Activated CD8-positive, alpha-beta memory T cell treated with anti-CD3 and anti-CD28 coated beads, Interleukin-2, amount 50 U/mL, for 1 hour (primary cell): Measurements from ENCODE around the gene PCNP.
A peak's percentile ranks its signal among the peaks of the same experiment; 100 is the strongest.
"Not testable (repeated sequence)": the region's sequence is repeated elsewhere in the genome, so short reads cannot be mapped to it uniquely, and the experiment has no call there.

Experiments used
- DNase-seq: peaks from one replicate; pipeline ENCODE4 v3.0.0-alpha.2; 2020; ENCODE audit errors: extremely low read depth

The PCNP gene

DNA sequence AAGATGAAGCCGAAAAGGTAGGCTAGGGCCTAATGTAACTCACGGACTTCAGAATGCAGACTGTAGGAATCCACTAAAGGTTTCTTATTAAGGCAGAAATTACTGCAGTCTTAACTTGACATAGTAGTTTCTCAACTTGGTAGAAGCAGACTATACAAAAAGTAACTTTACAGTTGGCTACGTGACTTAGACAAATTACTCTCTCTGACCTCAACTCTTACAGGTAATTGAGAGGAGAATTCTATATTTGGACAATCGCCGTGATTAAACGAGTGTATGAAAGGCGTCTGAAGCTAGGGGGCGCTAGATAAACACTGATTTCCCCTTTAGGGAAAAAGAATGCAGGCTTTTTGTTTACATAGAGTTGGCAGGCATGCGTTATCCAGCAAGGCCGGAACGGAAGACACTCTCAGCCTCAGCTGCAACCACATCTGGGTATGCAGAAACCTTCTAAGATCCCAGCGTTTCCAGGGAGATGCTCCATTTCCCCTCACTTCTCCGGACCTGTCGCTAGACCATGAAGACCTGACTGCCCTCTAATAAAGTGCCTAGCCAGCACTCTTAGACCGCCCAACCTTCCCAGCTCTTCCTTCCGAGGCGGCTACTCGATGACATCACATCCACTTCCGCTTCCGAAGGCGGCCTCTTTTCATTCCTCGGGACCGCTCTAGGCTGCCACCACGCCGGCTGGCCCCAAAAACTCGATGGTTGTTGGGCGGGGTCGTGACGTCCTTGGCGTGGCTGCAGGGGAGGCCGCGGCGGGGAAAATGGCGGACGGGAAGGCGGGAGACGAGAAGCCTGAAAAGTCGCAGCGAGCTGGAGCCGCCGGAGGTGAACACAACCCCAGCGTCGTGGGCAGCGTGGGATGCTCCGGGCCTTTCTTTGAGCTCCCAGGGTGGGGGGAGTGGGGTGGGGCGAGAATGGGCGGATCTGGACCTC lies at the start of gene PCNP:
Gene PCNP, plus strand, starts transcription at position 732 of the 939 bp plus-strand sequence. Its CDS starts 36 bp downstream, at position 768.
- DNase-seq = peak; percentile 97

- no peak for DNase-seq
These were observed 46.5 kb upstream of the PCNP start for GRCh38 chr3:101527441-101527840.

DNA sequence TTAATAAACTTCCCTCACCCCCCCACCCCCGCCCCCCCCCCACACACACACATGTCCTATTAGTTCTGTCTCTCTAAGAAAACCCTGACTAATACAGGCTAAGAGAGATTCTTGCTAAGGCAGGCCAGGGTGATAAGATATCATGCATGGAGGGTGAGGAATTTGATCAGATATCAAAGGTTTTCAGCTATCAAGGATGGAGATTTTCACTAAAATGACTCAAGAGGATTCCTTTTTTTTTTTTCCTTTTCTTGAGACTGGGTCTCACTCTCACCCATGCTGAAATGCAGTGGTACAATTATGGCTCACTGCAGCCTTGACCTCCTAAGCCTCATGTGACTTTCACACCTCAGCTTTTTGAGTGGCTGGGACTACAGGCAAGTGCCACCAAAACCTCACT lies 46.1 kb upstream of the PCNP start:
- no peak for DNase-seq

DNA sequence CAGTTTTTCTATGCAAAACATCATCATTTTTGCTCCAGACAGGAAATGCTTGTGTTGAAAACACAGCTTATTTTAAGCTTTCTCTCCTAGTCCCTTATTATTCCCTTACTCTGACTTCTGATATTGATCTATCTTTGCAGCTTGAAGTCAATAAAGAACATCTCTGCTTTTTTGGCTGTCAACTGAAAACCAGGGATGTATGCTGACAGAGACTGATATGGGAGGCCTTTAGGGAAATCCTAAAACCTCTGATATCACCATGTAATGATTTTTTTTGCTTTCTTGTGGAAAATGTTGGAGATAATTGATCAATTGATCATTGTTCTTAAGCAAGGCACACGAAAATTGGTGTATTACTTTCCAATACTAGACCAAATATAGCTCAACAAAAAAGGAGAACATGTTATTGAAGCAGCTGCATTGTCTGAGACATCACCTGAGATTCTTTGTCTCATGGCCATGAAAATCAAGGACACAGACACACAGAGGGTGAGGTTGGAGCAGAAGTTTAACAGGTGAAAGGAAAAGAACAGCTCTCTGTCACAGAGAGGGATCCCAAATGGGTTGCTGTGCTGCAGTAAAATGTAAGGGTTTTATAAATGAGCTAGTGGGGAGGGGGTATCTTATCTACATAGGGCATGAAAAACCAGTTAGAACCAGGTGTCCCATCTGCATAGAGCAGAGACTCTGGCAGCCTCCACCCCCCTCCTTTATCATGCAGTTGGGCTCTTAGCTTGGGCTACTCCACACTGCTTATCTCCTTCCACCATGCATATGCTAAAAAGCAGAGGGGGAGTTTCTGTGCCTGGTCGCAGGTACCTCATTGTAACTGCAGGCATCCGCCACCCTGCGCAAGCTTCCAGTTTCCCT lies 43.9 kb upstream of the PCNP start:
- DNase-seq = no peak

GRCh38 chr3:101530686-101531047 lies 43.3 kb upstream of the PCNP start:
- no peak for DNase-seq

DNA sequence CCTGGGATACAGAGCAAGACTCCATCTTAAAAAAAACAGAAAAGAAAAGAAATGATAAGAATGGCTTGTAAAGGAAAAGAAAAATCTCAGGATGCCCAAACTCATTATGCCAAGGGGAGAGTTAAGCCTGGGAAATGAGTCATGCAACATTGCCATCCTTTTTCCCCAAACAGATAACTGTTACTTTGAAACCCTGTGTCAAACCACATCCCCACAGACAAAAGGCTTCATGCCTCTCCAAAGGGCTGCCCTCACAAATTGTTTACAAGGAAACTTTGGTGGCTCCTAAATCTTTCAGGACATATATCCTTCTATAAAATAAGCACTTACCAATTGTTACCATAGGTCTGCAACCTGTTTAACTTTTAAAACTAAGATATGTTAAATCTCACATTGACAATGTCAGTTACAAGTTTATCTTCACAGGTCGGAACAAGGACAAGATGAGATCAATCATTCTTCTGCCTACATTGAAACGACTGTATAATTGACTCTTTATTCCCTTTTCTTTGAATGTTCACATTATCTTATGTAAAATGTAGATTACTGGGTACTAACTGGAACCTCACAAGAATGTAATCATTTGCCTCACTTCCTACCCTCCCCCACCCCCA lies 42.4 kb upstream of the PCNP start:
- DNase-seq = no peak

GRCh38 chr3:101532783-101533602 lies 41.0 kb upstream of the PCNP start:
- DNase-seq = no peak

DNA sequence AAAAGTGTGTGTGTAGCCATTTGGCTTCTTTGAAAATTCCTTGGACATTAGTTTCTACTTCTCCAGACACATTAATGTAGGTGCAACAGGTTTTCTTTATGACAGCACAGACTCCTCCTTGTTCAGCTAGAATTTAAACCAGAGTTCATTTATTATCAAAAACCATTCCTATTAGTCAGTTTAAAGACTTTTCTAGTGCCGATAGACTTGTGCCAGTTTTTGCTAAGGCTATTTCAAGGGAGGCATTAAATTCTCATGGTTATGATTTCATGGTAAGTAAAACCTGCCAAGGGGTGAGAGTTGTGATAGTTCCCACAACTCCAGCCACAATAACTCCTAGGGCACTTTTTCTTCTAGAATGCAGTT lies 40.4 kb upstream of the PCNP start:
- DNase-seq = no peak

GRCh38 chr3:101535221-101535620 lies 38.8 kb upstream of the PCNP start:
- DNase-seq = no peak

- no peak for DNase-seq
These were observed 37.7 kb upstream of the PCNP start for GRCh38 chr3:101536266-101536665.

DNA sequence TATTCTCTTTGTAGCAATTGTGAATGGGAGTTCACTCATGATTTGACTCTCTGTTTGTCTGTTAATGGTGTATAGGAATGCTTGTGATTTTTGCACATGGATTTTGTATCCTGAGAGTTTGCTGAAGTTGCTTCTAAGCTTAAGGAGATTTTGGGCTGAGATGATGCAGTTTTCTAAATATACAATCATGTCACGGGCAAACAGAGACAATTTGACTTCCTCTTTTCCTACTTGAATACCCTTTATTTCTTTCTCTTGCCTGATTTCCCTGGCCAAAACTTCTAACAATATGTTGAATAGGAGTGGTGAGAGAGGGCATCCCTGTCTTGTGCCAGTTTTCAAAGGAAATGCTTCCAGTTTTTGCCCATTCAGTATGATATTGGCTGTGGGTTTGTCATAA lies 37.0 kb upstream of the PCNP start:
- not testable (repeated sequence) for DNase-seq

DNA sequence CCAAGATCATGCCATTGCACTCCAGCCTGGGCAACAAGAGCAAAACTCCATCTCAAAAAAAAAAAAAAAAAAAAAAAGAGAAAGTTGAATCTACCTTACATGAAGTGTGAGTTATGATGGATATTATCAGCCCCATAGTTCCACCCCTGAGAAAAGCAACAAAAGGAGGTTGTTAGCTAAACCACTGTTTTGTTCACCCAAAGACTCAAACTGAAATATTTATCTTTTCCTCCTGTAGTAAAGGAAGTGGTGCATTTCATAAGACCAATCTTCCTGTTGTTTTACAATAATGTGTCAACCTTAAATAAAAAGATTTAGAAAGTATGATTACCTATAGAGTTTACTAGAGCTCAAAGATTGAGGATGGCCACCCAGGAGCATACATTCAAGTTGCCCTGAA lies 31.0 kb upstream of the PCNP start:
- no peak for DNase-seq

DNA sequence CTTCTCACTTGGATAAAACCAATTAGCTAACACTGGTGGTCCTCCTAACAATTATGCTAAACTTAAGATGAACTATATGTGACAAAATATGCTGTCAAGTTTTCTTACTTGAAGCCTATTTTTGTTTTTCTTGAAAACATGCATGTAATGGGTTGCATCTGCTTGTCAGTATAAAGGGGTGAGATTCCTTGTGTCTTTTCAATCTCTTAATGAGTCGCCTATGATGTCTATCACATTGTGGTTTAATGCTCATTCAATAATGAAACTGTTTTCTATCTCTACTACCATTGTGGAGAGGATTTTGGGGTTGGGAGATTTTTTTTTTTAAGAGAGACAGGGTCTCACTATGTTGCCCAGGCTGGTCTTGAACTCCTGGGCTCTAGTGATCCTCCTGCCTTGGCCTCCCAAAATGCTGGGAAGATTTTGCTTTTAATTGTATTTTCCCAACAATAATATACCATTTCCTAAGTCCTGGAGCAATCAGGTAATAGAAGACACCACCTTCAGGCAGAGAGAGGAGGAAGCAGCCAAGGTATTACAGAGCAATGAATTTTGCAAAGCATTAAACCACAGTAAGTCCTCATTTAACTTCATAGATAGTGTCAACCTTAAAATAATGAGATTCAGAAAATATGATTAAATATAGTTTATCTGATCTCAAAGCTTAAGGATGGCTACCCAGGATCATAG lies 29.7 kb upstream of the PCNP start:
- no peak for DNase-seq

- DNase-seq = no peak
These were observed 25.4 kb upstream of the PCNP start for GRCh38 chr3:101548527-101549105.

GRCh38 chr3:101549473-101549872 lies 24.5 kb upstream of the PCNP start:
- no peak for DNase-seq

- not testable (repeated sequence) for DNase-seq
These were observed 22.5 kb upstream of the PCNP start for GRCh38 chr3:101551359-101552081.

DNA sequence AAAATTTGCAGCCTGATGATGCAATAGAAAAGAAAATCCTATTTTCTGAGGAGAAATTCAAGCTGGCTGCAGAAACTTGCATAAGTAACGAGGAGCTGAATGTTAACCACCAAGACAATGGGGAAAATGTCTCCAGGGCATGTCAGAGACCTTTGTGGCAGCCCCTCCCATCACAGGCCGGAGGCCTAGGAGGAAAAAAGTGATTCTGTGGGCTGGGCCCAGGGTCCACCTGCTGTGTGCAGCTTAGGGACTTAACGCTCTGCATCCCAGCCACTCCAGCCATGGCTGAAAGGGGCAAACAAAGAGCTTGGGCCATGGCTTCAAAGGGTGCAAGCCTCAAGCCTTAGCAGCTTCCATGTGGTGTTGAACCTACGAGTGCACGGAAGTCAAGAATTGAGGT lies 20.6 kb upstream of the PCNP start:
- not testable (repeated sequence) for DNase-seq

GRCh38 chr3:101556064-101556463 lies 17.9 kb upstream of the PCNP start:
- no peak for DNase-seq

GRCh38 chr3:101561630-101562328 lies 12.2 kb upstream of the PCNP start, which contains the start of gene TRMT10C:
TRMT10C (plus strand) TSS chr3:101561868; CDS start chr3:101564782, 2,914 bp downstream.
- DNase-seq = peak; percentile 75
